GM12874 (cell line): ENCODE data around the gene TLR4.

ENCODE experiments used
- CTCF ChIP-seq: IDR thresholded peaks from 2 replicates; pipeline ENCODE4 v1.5.1; 2011; ENCODE audit warnings: low read depth, mild to moderate bottlenecking, control low read depth, low read length, moderate library complexity; ENCODE audit not compliant: insufficient read depth

Gene TLR4

GRCh38 chr9:117757561-117758190, 53.5 kb downstream of the TLR4 start:
- no peak for TF ChIP-seq CTCF

- TF ChIP-seq CTCF: no peak
Observed at GRCh38 chr9:117763314-117763713, 59.1 kb downstream of the TLR4 start.

GRCh38 chr9:117768750-117769395, 64.7 kb downstream of the TLR4 start:
- no peak for TF ChIP-seq CTCF

- no peak for TF ChIP-seq CTCF
Observed at GRCh38 chr9:117771136-117771535, 66.9 kb downstream of the TLR4 start.

- TF ChIP-seq CTCF: no peak
Observed at GRCh38 chr9:117772960-117773359, 68.8 kb downstream of the TLR4 start.
